T1000 (cell line): ENCODE results near the gene KRT26.

Source experiments
- DNase-seq: peaks from one replicate; lab custom pipeline; 2025; ENCODE audit warnings: mixed read lengths; lab: John Stamatoyannopoulos, UW

Gene KRT26

GRCh38 chr17:40730970-40731369 lies 41.0 kb downstream of the KRT26 start:
- no peak for DNase-seq

- no peak for DNase-seq
Observed at GRCh38 chr17:40727447-40728231, 44.4 kb downstream of the KRT26 start.

- no peak for DNase-seq
Observed at GRCh38 chr17:40726919-40727318, 45.1 kb downstream of the KRT26 start.

- no peak for DNase-seq
Observed at GRCh38 chr17:40724656-40725055, 47.3 kb downstream of the KRT26 start.

- DNase-seq, result no peak
Observed at GRCh38 chr17:40722241-40722640, 49.8 kb downstream of the KRT26 start.

- no peak for DNase-seq
Observed at GRCh38 chr17:40720899-40721298, 51.1 kb downstream of the KRT26 start.

GRCh38 chr17:40718930-40719329 lies 53.1 kb downstream of the KRT26 start:
- no peak for DNase-seq

- DNase-seq, result no peak
Observed at GRCh38 chr17:40717776-40718175, 54.2 kb downstream of the KRT26 start.
